ENCODE data around the gene RAB8A. TPM values are rescaled to one million over a fixed set of nuclear protein-coding genes. Genes with fewer than 3 reads are reported as not detected.
A peak's percentile ranks its signal among the peaks of the same experiment; 100 is the strongest.

Gene RAB8A
- total RNA-seq, 6 experiments from 2014 or later: 93.5 to 103 (median 100) TPM

GRCh38 chr19:16073481-16073880 is 38.2 kb upstream of the RAB8A start:
- H3K27me3 Mint-ChIP-seq (ENCODE audit: insufficient read depth): peaks cover 13% of the 10 kb centered on the region
- H3K36me3 Mint-ChIP-seq (ENCODE audit: low read depth): peaks cover 16% of the 10 kb centered on the region
- peaks cover 5% of the 10 kb centered on the region; the same call in 1 of the 2 replicates for H3K9me3 Mint-ChIP-seq
- no peak for TF ChIP-seq CTCF (IDR thresholded peaks at IDR 0.05)
- H3K4me1 Mint-ChIP-seq (ENCODE audit: low read depth): peaks cover 31% of the 10 kb centered on the region
- DNase-seq: no peak
- no peak overlapping the region for H3K4me3 Mint-ChIP-seq
- H3K27ac Mint-ChIP-seq: no peak overlapping the region

GRCh38 chr19:16073988-16074387 is 37.7 kb upstream of the RAB8A start:
- Mint-ChIP-seq H3K27ac (peak overlapping the region; percentile 63), H3K36me3 (ENCODE audit: low read depth) (peaks cover 19% of the 10 kb centered on the region)

GRCh38 chr19:16074488-16075365 is 37.0 kb upstream of the RAB8A start:
- H3K4me3 Mint-ChIP-seq: peak overlapping the region; percentile 84
- H3K4me1 Mint-ChIP-seq (ENCODE audit: low read depth): peaks cover 43% of the 10 kb centered on the region
- H3K27me3 Mint-ChIP-seq (ENCODE audit: insufficient read depth): peaks cover 18% of the 10 kb centered on the region
- H3K36me3 Mint-ChIP-seq (ENCODE audit: low read depth): peaks cover 25% of the 10 kb centered on the region
- peaks cover 5% of the 10 kb centered on the region; the same call in 1 of the 2 replicates for H3K9me3 Mint-ChIP-seq
- H3K27ac Mint-ChIP-seq: peak overlapping the region; percentile 75
- no peak for DNase-seq
- TF ChIP-seq CTCF (IDR thresholded peaks at IDR 0.05): no peak

More at GRCh38 chr19:16073988-16074387, 37.7 kb upstream of the RAB8A start:
- H3K9me3 Mint-ChIP-seq: peaks cover 5% of the 10 kb centered on the region; the same call in 1 of the 2 replicates
- H3K27me3 Mint-ChIP-seq (ENCODE audit: insufficient read depth): peaks cover 16% of the 10 kb centered on the region
- DNase-seq: no peak
- H3K4me1 Mint-ChIP-seq (ENCODE audit: low read depth): peaks cover 36% of the 10 kb centered on the region
- no peak overlapping the region for H3K4me3 Mint-ChIP-seq
- TF ChIP-seq CTCF (IDR thresholded peaks at IDR 0.05): no peak

GRCh38 chr19:16075430-16076153 is 36.1 kb upstream of the RAB8A start:
- no peak for DNase-seq
- peaks cover 5% of the 10 kb centered on the region; the same call in 1 of the 2 replicates for H3K9me3 Mint-ChIP-seq
- peak overlapping the region; percentile 75 for H3K27ac Mint-ChIP-seq
- H3K36me3 Mint-ChIP-seq (ENCODE audit: low read depth): peaks cover 25% of the 10 kb centered on the region
- peaks cover 49% of the 10 kb centered on the region for H3K4me1 Mint-ChIP-seq (ENCODE audit: low read depth)
- no peak for TF ChIP-seq CTCF (IDR thresholded peaks at IDR 0.05)
- peak overlapping the region; percentile 84 for H3K4me3 Mint-ChIP-seq
- peaks cover 18% of the 10 kb centered on the region for H3K27me3 Mint-ChIP-seq (ENCODE audit: insufficient read depth)

GRCh38 chr19:16076154-16076957 is 35.3 kb upstream of the RAB8A start, which contains the start of gene TPM4:
Gene TPM4 (plus strand): TSS chr19:16076495. CDS start chr19:16076566, 71 bp downstream.
- Mint-ChIP-seq H3K4me1 (ENCODE audit: low read depth) (peaks cover 55% of the 10 kb centered on the region), H3K27ac (peak within 1 kb of the TSS; percentile 99), H3K4me3 (peak within 1 kb of the TSS; percentile 95), H3K27me3 (ENCODE audit: insufficient read depth) (peaks cover 20% of the 10 kb centered on the region), H3K9me3 (peaks cover 5% of the 10 kb centered on the region; the same call in 1 of the 2 replicates), H3K36me3 (ENCODE audit: low read depth) (peaks cover 31% of the 10 kb centered on the region)
- peak; percentile 92 for DNase-seq
- no peak for TF ChIP-seq CTCF (IDR thresholded peaks at IDR 0.05)
